ENCODE measurements around the gene PPM1F. TPM values are rescaled to one million over a fixed set of nuclear protein-coding genes. Genes with fewer than 3 reads are reported as not detected.

Gene PPM1F
- polyA plus RNA-seq, 2 of the 4 experiments (the other 2 are of a cell fraction) = 11.0 to 14.2 TPM

- CTCF ChIA-PET = interaction anchor here (0.6 kb wide), 1 partner anchor 868 kb away, joined by 3 read pairs; no protein-coding TSS in a partner anchor
- no peak for TF ChIP-seq PHF8 (IDR thresholded peaks at IDR 0.05; ENCODE audit: borderline replicate concordance, low read depth)
- no peak for TF ChIP-seq ELK1 (IDR thresholded peaks at IDR 0.05; ENCODE audit: low read depth, low read length)
- TF ChIP-seq CBX8 (IDR thresholded peaks at IDR 0.05) = no peak
- TF ChIP-seq E2F6 (IDR thresholded peaks at IDR 0.05; ENCODE audit: borderline replicate concordance, low read depth) = no peak
- TF ChIP-seq HDAC2 (IDR thresholded peaks at IDR 0.05) = no peak
- TF ChIP-seq POLR2AphosphoS2 (conservative IDR thresholded peaks at IDR 0.05; ENCODE audit: low read length) = no peak
- no peak for TF ChIP-seq RAD21 (conservative IDR thresholded peaks at IDR 0.05 in 1 of 2, IDR thresholded peaks at IDR 0.05 in 1 of 2)
- TF ChIP-seq TFCP2L1 (CRISPR knock-in tag; IDR thresholded peaks at IDR 0.05) = no peak
- TF ChIP-seq CEBPB (IDR thresholded peaks at IDR 0.05) = no peak
- no peak for TF ChIP-seq NR3C1 (IDR thresholded peaks at IDR 0.05)
- Histone ChIP-seq H3K4me1 (no peaks in the 10 kb centered on the region), H3K27ac (no peak overlapping the region), H3K4me2 (no peak overlapping the region), H3K4me3 (no peak overlapping the region), H3K9me3 (no peaks in the 10 kb centered on the region)
- POLR2A ChIA-PET = no interaction called here
- ATAC-seq = no peak
- no peak for FAIRE-seq
- 95% methylated on average over 5 of the region's 5 CpGs for WGBS (ENCODE audit: missing lambda C conversion rate)
- DNase-seq (ENCODE audit: low read depth in 1 of 2, low spot score in 1 of 2) = no peak
These were observed 22.6 kb upstream of the PPM1F start for GRCh38 chr22:21975273-21975672.

DNA sequence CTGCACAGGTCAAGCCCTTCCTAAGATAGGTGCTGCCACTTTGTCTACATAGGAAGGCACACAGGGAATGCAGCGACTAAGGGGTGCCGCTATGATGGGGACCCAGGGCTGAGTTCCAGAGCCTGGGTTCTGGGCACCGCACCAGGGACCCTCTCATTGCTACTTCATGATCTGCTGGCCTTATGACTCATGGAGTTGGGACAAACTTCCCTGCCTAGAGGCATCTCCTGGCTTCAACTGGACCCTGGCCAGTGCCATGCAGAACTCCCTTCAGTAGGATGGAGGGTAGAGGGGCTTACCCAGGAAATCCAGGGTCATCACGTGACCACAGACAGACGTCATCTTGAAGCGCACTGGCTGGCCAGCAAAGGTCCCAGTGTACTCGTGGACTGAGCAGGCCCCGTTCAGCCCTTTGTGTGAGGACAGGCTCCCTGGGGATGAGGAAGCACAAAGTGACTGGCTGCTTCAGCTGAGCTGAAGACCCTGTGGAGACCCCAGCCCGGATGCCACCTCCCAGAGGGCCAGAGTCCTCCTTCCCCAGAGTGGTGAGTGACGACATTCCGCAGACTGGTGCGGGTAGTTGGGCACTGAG, 21.5 kb upstream of the PPM1F start:
- Histone ChIP-seq H3K4me2 (no peak overlapping the region), H3K4me1 (no peaks in the 10 kb centered on the region), H3K27ac (no peak overlapping the region), H3K4me3 (no peak overlapping the region), H3K9me3 (no peaks in the 10 kb centered on the region)
- WGBS (ENCODE audit: missing lambda C conversion rate) = 84% methylated on average over 12 of the region's 12 CpGs
- DNase-seq (ENCODE audit: low read depth in 1 of 2, low spot score in 1 of 2) (no peak), FAIRE-seq (no peak), ATAC-seq (no peak)
- POLR2A ChIA-PET = no interaction called here
- CTCF ChIA-PET = no interaction called here
- no peak for TF ChIP-seq SREBF2 (IDR thresholded peaks at IDR 0.05)
- TF ChIP-seq RCOR1 (IDR thresholded peaks at IDR 0.05; ENCODE audit: low read depth, low read length) = no peak
- TF ChIP-seq EHMT2 (IDR thresholded peaks at IDR 0.05; ENCODE audit: low read depth) = no peak
- TF ChIP-seq ATOH8 (CRISPR knock-in tag; IDR thresholded peaks at IDR 0.05; ENCODE audit: low read depth) = no peak
- TF ChIP-seq ZFP36 (IDR thresholded peaks at IDR 0.05; ENCODE audit: borderline replicate concordance, partially characterized antibody) = no peak
- TF ChIP-seq MAZ (IDR thresholded peaks at IDR 0.05; ENCODE audit: borderline replicate concordance, low read depth, low read length) = no peak
- TF ChIP-seq, protein P1, sequence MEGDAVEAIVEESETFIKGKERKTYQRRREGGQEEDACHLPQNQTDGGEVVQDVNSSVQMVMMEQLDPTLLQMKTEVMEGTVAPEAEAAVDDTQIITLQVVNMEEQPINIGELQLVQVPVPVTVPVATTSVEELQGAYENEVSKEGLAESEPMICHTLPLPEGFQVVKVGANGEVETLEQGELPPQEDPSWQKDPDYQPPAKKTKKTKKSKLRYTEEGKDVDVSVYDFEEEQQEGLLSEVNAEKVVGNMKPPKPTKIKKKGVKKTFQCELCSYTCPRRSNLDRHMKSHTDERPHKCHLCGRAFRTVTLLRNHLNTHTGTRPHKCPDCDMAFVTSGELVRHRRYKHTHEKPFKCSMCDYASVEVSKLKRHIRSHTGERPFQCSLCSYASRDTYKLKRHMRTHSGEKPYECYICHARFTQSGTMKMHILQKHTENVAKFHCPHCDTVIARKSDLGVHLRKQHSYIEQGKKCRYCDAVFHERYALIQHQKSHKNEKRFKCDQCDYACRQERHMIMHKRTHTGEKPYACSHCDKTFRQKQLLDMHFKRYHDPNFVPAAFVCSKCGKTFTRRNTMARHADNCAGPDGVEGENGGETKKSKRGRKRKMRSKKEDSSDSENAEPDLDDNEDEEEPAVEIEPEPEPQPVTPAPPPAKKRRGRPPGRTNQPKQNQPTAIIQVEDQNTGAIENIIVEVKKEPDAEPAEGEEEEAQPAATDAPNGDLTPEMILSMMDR (IDR thresholded peaks at IDR 0.05) = no peak
- TF ChIP-seq POLR2A (IDR thresholded peaks at IDR 0.05; ENCODE audit: low read length) = no peak
- no peak for TF ChIP-seq RAD21 (conservative IDR thresholded peaks at IDR 0.05 in 1 of 2, IDR thresholded peaks at IDR 0.05 in 1 of 2)

GRCh38 chr22:21972806-21973205, 20.2 kb upstream of the PPM1F start:
- no peak for TF ChIP-seq NPAS2 (CRISPR knock-in tag; IDR thresholded peaks at IDR 0.05; ENCODE audit: borderline replicate concordance)
- no peak for TF ChIP-seq CEBPB (IDR thresholded peaks at IDR 0.05)
- no peak for TF ChIP-seq ZNF302 (CRISPR knock-in tag; IDR thresholded peaks at IDR 0.05)
- TF ChIP-seq, protein P1 (IDR thresholded peaks at IDR 0.05) = no peak
- no peak for TF ChIP-seq HOXB5 (CRISPR knock-in tag; IDR thresholded peaks at IDR 0.05)
- TF ChIP-seq NR3C1 (IDR thresholded peaks at IDR 0.05) = no peak
- TF ChIP-seq FOSL2 (IDR thresholded peaks at IDR 0.05) = no peak
- TF ChIP-seq FOSL2 (CRISPR knock-in tag; IDR thresholded peaks at IDR 0.05) = no peak
- TF ChIP-seq KDM1A (IDR thresholded peaks at IDR 0.05; ENCODE audit: low read depth) = no peak
- no peak for TF ChIP-seq BHLHE40 (IDR thresholded peaks at IDR 0.05; ENCODE audit: low read depth, low read length)
- no peak for TF ChIP-seq MAFK (IDR thresholded peaks at IDR 0.05; ENCODE audit: partially characterized antibody)
- no peak for TF ChIP-seq TFCP2L1 (CRISPR knock-in tag; IDR thresholded peaks at IDR 0.05)
- TF ChIP-seq HES2 (IDR thresholded peaks at IDR 0.05) = no peak
- no peak for TF ChIP-seq POLR2AphosphoS2 (conservative IDR thresholded peaks at IDR 0.05; ENCODE audit: low read length)
- Histone ChIP-seq H3K27ac (no peak overlapping the region), H3K4me2 (no peak overlapping the region), H3K9me3 (no peaks in the 10 kb centered on the region), H3K4me1 (no peaks in the 10 kb centered on the region), H3K4me3 (no peak overlapping the region)
- 69% methylated on average over 4 of the region's 6 CpGs for WGBS (ENCODE audit: missing lambda C conversion rate)
- DNase-seq (ENCODE audit: low read depth in 1 of 2, low spot score in 1 of 2) = no peak
- CTCF ChIA-PET = interaction anchor here (0.9 to 3.3 kb wide), 12 partner anchors 9 to 258 kb away, joined by 3 to 19 read pairs (median 7); partner anchors contain the start of genes PPM1F and TOP3B
- ATAC-seq = no peak
- no peak for FAIRE-seq
- POLR2A ChIA-PET = interaction anchor here (0.6 to 0.9 kb wide), 2 partner anchors 10 to 13 kb away, joined by 3 to 7 read pairs; partner anchors contain the start of gene TOP3B
